DND-41 (cell line): ENCODE results near the gene ZNF286A.
"Not testable (repeated sequence)": the region's sequence is repeated elsewhere in the genome, so short reads cannot be mapped to it uniquely, and the experiment has no call there.

Experiments
- ATAC-seq: fragments of 200-7000 bp; cut with Tn5 transposase; 3 replicates; pipeline ENCODE4 v1.9.1; 2021; ENCODE audit warnings: low read depth; ENCODE audit not compliant: insufficient read depth
- DNase-seq: peaks from one replicate; pipeline ENCODE4 v3.0.0-alpha.2; 2020
- H2AFZ ChIP-seq: 2 replicates; pipeline ENCODE4 v1.6.0; 2012; ENCODE audit warnings: low read depth, low read length
- H3K27ac ChIP-seq: 2 replicates; pipeline ENCODE4 v1.5.1; 2012; ENCODE audit warnings: low read length, inconsistent platforms
- H3K27me3 ChIP-seq: fragments of 200-600 bp; sonication (generic); 2 replicates; pipeline ENCODE4 v1.6.0; 2012; ENCODE audit warnings: low read length, mild to moderate bottlenecking, inconsistent platforms; ENCODE audit not compliant: insufficient read depth, poor library complexity
- H3K36me3 ChIP-seq: 2 replicates; pipeline ENCODE4 v1.5.1; 2012; ENCODE audit warnings: low read length, inconsistent platforms; ENCODE audit not compliant: insufficient read depth
- H3K4me1 ChIP-seq: 2 replicates; pipeline ENCODE4 v1.5.1; 2012; ENCODE audit warnings: mild to moderate bottlenecking, low read length; ENCODE audit not compliant: insufficient read depth
- H3K4me2 ChIP-seq: 2 replicates; pipeline ENCODE4 v1.6.0; 2012; ENCODE audit warnings: mild to moderate bottlenecking, moderate library complexity, low read length, inconsistent platforms; ENCODE audit not compliant: insufficient read depth
- H3K4me3 ChIP-seq, 2 experiments: fragments of 200-600 bp in 1 of 2; shearing (Covaris generic) in 1 of 2; 2 replicates each; pipeline ENCODE4 v1.5.1; 2012 to 2016; ENCODE audit warnings: inconsistent platforms in 2 of 2, low read length in 2 of 2, mild to moderate bottlenecking in 2 of 2, low read depth in 1 of 2, moderate library complexity in 1 of 2
- H3K79me2 ChIP-seq: 2 replicates; pipeline ENCODE4 v1.6.0; 2012; ENCODE audit warnings: low read length, inconsistent platforms; ENCODE audit not compliant: insufficient read depth
- H3K9ac ChIP-seq: 2 replicates; pipeline ENCODE4 v1.6.0; 2012; ENCODE audit warnings: low read depth, mild to moderate bottlenecking, inconsistent platforms, low read length, moderate library complexity
- H3K9me3 ChIP-seq: 2 replicates; pipeline ENCODE4 v1.5.1; 2012; ENCODE audit warnings: low read length, moderate library complexity, mild to moderate bottlenecking, inconsistent platforms; ENCODE audit not compliant: insufficient read depth, severe bottlenecking
- H4K20me1 ChIP-seq: 2 replicates; pipeline ENCODE4 v1.6.0; 2012; ENCODE audit warnings: low read length; ENCODE audit not compliant: insufficient read depth
- CTCF ChIP-seq: IDR thresholded peaks from 2 replicates; pipeline ENCODE4 v1.5.1; 2012; ENCODE audit warnings: borderline replicate concordance, low read length, moderate library complexity, mild to moderate bottlenecking; ENCODE audit not compliant: poor library complexity, severe bottlenecking; ENCODE audit errors: extremely low read depth

The ZNF286A gene

GRCh38 chr17:15683135-15683534, 16.4 kb upstream of the ZNF286A start:
- not testable (repeated sequence) for H3K79me2 ChIP-seq, H2AFZ ChIP-seq, ATAC-seq, H4K20me1 ChIP-seq, H3K27me3 ChIP-seq, H3K36me3 ChIP-seq, H3K27ac ChIP-seq, DNase-seq, H3K9me3 ChIP-seq, H3K9ac ChIP-seq
- Histone ChIP-seq H3K4me3 (peak overlapping the region in 1 of 2 experiments; percentile 88; a peak in 2 of 4 replicates), H3K4me1 (peaks cover 25% of the 10 kb centered on the region), H3K4me2 (peak overlapping the region; percentile 94)

- ATAC-seq (peak; percentile 93), DNase-seq (peak; percentile 79)
- Histone ChIP-seq H3K4me2 (peak within 1 kb of the TSS; percentile 94), H3K4me1 (peaks cover 25% of the 10 kb centered on the region), H2AFZ (peak within 1 kb of the TSS; percentile 92), H3K9ac (peak within 1 kb of the TSS; percentile 75), H3K4me3 (peak within 1 kb of the TSS; percentile 47 to 88), H3K27ac (peak within 1 kb of the TSS; percentile 70)
- not testable (repeated sequence) for H3K9me3 ChIP-seq, H4K20me1 ChIP-seq, H3K27me3 ChIP-seq, H3K79me2 ChIP-seq, H3K36me3 ChIP-seq
- peak; percentile 13 for TF ChIP-seq CTCF
Measured at GRCh38 chr17:15683824-15684478, 15.6 kb upstream of the ZNF286A start, which contains the start of gene TRIM16. TRIM16 (minus strand) TSS chr17:15684311; CDS start chr17:15651609, 32,702 bp downstream.

- H3K9ac ChIP-seq, H3K36me3 ChIP-seq, H4K20me1 ChIP-seq, H3K27me3 ChIP-seq, H3K4me2 ChIP-seq, H3K27ac ChIP-seq, H3K79me2 ChIP-seq, DNase-seq, H3K4me3 ChIP-seq, H3K9me3 ChIP-seq: not testable (repeated sequence)
- Histone ChIP-seq H2AFZ (peak overlapping the region; percentile 45; the same call in 1 of the 2 replicates), H3K4me1 (peaks cover 23% of the 10 kb centered on the region)
- ATAC-seq = peak; percentile 62
Measured at GRCh38 chr17:15687494-15687893, 12.1 kb upstream of the ZNF286A start.

- not testable (repeated sequence) for DNase-seq, H3K9me3 ChIP-seq, H4K20me1 ChIP-seq, H3K27me3 ChIP-seq
- H3K9ac ChIP-seq = peak overlapping the region; percentile 75
- H2AFZ ChIP-seq = peak overlapping the region; percentile 82
- peak overlapping the region; percentile 43 to 79 for H3K4me3 ChIP-seq
- H3K27ac ChIP-seq = peak overlapping the region; percentile 66
- H3K79me2 ChIP-seq = peaks cover 13% of the 10 kb centered on the region
- peaks cover 18% of the 10 kb centered on the region for H3K4me1 ChIP-seq
- peaks cover 19% of the 10 kb centered on the region for H3K36me3 ChIP-seq
- ATAC-seq = peak; percentile 2; the same call in 2 of the 3 replicates
- peak overlapping the region; percentile 63 for H3K4me2 ChIP-seq
Measured at GRCh38 chr17:15698967-15699366, 585 bp upstream of the ZNF286A start.

GRCh38 chr17:15699937-15700336, 385 bp downstream of the ZNF286A start:
- H3K9me3 ChIP-seq, DNase-seq, H4K20me1 ChIP-seq, H3K27me3 ChIP-seq: not testable (repeated sequence)
- Histone ChIP-seq H3K4me3 (peak overlapping the region; percentile 43 to 79; a peak in 3 of 4 replicates), H3K36me3 (peaks cover 25% of the 10 kb centered on the region), H3K4me2 (peak overlapping the region; percentile 63), H3K79me2 (peaks cover 14% of the 10 kb centered on the region), H3K4me1 (peaks cover 18% of the 10 kb centered on the region), H3K9ac (peak overlapping the region; percentile 75), H3K27ac (peak overlapping the region; percentile 80), H2AFZ (peak overlapping the region; percentile 82)
- peak; percentile 35 for ATAC-seq

GRCh38 chr17:15704239-15704638, 4.7 kb downstream of the ZNF286A start:
- H3K4me2 ChIP-seq, H3K27me3 ChIP-seq, H3K4me1 ChIP-seq, H4K20me1 ChIP-seq, DNase-seq, H2AFZ ChIP-seq, H3K27ac ChIP-seq, H3K9ac ChIP-seq, ATAC-seq, H3K4me3 ChIP-seq: not testable (repeated sequence)
- peaks cover 24% of the 10 kb centered on the region for H3K9me3 ChIP-seq
- H3K79me2 ChIP-seq = peaks cover 15% of the 10 kb centered on the region
- H3K36me3 ChIP-seq = peaks cover 64% of the 10 kb centered on the region

- H3K4me2 ChIP-seq, H2AFZ ChIP-seq, H3K27me3 ChIP-seq, H4K20me1 ChIP-seq, ATAC-seq, H3K4me1 ChIP-seq, DNase-seq, H3K4me3 ChIP-seq, H3K27ac ChIP-seq, H3K9ac ChIP-seq: not testable (repeated sequence)
- Histone ChIP-seq H3K79me2 (peaks cover 12% of the 10 kb centered on the region), H3K9me3 (peaks cover 24% of the 10 kb centered on the region), H3K36me3 (peaks cover 64% of the 10 kb centered on the region)
Measured at GRCh38 chr17:15704813-15705212, 5.3 kb downstream of the ZNF286A start.
